ENCODE data around the gene SBNO2. TPM values are rescaled to one million over a fixed set of nuclear protein-coding genes. Genes with fewer than 3 reads are reported as not detected.
"Not testable (repeated sequence)": the region's sequence is repeated elsewhere in the genome, so short reads cannot be mapped to it uniquely, and the experiment has no call there.

The SBNO2 gene
- total RNA-seq, 1 donor from 2014 or later, result 120 TPM

DNA sequence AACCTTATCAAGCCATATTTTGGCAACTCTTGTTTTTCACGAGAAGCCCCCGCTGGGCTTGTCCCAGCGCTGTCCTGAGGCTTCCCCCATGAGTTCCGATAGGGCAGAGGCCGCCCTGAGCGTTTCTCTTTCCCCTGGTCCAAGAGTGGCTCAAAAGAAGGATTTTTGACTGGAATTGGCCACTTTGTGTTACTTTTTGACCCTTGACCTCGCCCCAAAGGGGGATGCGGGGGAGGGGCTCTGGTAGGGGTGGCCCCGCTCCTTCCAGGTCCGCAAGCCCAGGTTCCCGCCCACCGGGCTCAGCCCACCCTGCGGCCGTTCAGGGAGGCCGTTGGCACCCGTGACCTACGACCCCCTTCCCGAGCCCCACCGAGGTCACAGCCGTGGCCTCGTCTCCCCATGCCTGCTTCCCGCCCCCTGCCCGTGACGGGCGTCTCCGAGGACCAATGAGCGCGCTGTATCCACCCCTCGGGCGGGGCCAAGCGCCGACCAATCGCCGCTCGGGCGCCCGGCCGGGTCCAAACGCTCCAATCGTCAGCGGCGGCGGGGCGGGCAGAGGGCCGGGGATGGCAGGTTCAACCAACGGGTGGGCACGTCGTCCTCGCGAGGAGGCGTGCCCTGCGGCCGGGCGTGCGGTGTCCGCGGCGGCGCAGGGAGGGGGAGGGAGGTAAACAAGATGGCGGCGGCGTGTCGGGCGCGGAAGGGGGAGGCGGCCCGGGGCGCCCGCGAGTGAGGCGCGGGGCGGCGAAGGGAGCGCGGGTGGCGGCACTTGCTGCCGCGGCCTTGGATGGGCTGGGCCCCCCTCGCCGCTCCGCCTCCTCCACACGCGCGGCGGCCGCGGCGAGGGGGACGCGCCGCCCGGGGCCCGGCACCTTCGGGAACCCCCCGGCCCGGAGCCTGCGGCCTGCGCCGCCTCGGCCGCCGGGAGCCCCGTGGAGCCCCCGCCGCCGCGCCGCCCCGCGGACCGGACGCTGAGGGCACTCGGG lies 31.3 kb upstream of the SBNO2 start, which contains the start of gene STK11:
STK11 (plus strand) TSS at position 665 of the 986 bp plus-strand sequence. CDS start 1,136 bp downstream, outside the sequence.
- H3K27ac ChIP-seq, result peak within 1 kb of the TSS; percentile 80 to 84
- H3K9me3 ChIP-seq, result no peaks in the 10 kb centered on the region

DNA sequence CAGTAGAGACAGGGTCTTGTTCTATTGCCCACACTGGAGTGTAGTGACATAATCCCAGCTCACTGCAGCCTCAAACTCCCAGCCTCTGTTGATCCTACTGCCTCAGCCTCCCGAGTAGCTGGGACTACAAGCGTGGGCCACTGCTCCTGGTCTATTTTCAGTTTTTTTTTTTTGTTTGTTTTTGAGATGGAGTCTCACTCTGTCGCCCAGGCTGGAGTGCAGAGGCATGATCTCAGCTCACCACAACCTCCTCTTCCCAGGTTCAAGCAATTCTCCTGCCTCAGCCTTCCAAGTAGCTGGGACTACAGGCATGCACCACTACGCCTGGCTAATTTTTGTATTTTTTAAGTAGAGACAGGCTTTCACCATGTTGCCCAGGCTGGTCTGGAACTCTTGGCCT lies 26.5 kb upstream of the SBNO2 start:
- DNase-seq (ENCODE audit: low spot score in 2 of 2); H3K36me3 ChIP-seq; H3K9me3 ChIP-seq; H3K4me1 ChIP-seq; H3K27ac ChIP-seq; intact Hi-C loops (cut with DNase I); H3K4me3 ChIP-seq; H3K27me3 ChIP-seq: not testable (repeated sequence)

More for the DNA sequence above, 31.3 kb upstream of the SBNO2 start, which contains the start of gene STK11:
- peak within 1 kb of the TSS; percentile 71 to 95 for H3K4me3 ChIP-seq
- H3K27me3 ChIP-seq, result no peaks in the 10 kb centered on the region
- peaks cover 0 to 3% of the 10 kb centered on the region in 2 donors for H3K36me3 ChIP-seq
- H3K4me1 ChIP-seq, result peaks cover 9 to 26% of the 10 kb centered on the region in 2 donors
- TF ChIP-seq, protein P1, sequence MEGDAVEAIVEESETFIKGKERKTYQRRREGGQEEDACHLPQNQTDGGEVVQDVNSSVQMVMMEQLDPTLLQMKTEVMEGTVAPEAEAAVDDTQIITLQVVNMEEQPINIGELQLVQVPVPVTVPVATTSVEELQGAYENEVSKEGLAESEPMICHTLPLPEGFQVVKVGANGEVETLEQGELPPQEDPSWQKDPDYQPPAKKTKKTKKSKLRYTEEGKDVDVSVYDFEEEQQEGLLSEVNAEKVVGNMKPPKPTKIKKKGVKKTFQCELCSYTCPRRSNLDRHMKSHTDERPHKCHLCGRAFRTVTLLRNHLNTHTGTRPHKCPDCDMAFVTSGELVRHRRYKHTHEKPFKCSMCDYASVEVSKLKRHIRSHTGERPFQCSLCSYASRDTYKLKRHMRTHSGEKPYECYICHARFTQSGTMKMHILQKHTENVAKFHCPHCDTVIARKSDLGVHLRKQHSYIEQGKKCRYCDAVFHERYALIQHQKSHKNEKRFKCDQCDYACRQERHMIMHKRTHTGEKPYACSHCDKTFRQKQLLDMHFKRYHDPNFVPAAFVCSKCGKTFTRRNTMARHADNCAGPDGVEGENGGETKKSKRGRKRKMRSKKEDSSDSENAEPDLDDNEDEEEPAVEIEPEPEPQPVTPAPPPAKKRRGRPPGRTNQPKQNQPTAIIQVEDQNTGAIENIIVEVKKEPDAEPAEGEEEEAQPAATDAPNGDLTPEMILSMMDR (IDR thresholded peaks at IDR 0.05), result no peak
- intact Hi-C loops (cut with DNase I), result loop anchor here (1.0 kb wide), 1 partner anchor 33 kb away; the partner anchor contains the start of gene CBARP
- peak; percentile 95 to 99 for DNase-seq (ENCODE audit: low spot score in 2 of 2)

DNA sequence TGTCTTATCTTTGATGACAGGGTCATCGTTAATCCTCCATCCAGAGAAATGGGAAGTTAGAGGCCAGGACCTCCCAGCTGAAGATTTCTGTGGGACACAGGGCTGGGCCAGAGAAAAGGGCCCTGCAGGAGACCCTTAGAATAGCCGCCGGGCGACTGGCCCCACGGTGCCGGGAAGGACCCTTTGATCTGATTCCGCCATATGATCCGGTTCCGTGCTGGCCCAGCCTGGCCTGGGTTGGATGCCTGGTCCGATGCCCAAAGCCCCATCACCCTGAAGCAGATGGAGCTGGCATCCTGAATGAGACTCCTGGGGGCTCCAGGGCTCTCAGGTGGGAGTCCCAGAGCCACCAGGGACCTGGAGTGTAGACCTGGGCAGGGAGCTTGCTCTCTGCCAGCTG lies 25.5 kb upstream of the SBNO2 start:
- TF ChIP-seq, protein P1 (IDR thresholded peaks at IDR 0.05), result no peak
- Histone ChIP-seq H3K27ac (no peak overlapping the region), H3K36me3 (no peaks in the 10 kb centered on the region), H3K27me3 (no peaks in the 10 kb centered on the region), H3K4me1 (no peaks in the 10 kb centered on the region), H3K9me3 (no peaks in the 10 kb centered on the region), H3K4me3 (no peak overlapping the region)
- no peak for DNase-seq (ENCODE audit: low spot score in 2 of 2)
- intact Hi-C loops (cut with DNase I), result no loop called here

DNA sequence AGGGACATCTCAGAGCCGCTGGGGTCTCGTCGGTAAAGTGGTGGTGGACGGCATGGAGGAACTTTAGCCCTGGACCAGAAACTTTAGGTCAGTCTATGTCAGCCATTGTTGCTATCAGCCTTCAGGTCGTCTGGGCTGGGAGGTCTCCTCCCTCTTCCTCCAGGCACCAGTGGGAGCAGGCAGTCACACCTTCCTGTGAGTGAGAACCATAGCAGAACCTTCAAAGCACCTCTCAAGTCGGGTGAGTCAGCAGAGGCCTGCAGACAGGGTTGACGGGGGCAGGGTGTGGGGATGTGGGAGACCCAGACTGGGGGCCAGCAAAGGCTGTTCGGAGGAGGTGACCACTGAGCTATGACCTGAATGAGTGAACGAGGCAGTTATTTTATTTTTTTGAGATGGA lies 15.4 kb upstream of the SBNO2 start:
- H3K27me3 ChIP-seq, result no peaks in the 10 kb centered on the region
- no peak overlapping the region for H3K27ac ChIP-seq
- no peak for DNase-seq (ENCODE audit: low spot score in 2 of 2)
- H3K36me3 ChIP-seq, result no peaks in the 10 kb centered on the region
- peaks cover 0 to 3% of the 10 kb centered on the region in 2 donors for H3K4me1 ChIP-seq
- no peak overlapping the region for H3K4me3 ChIP-seq
- TF ChIP-seq, protein P1 (IDR thresholded peaks at IDR 0.05), result no peak
- intact Hi-C loops (cut with DNase I), result no loop called here
- no peaks in the 10 kb centered on the region for H3K9me3 ChIP-seq

DNA sequence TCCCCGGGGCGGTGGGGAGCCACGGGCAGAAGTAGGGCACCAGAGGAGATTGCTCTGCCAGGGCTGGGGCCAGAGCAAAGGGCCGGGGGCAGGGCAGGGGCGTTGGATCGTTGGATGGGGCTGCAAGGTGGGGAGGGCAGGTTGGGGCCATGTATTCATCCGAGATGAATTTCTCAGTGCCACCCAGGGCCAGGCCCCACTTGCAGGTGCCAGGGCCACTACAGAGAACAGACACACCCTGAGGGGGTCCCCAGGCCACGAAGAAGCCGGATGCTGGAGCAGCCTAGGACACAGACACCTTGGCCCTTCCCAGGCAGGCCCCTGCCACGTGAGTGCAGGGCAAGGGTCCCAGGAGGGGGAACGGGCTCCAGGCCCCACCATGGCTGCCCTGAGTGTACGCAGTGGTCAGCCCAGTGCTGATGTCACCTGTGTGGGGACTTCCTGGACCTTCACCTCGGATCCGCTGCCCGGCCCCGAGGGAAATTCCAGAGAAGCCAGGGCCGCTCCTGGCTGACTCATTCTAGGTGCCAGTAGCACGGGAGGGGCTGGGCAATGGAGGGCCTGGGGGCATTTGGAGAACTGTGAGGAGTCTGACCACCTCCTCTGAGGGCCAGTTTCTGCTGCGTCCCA lies 9.6 kb upstream of the SBNO2 start:
- Histone ChIP-seq H3K27ac (no peak overlapping the region), H3K9me3 (no peaks in the 10 kb centered on the region), H3K27me3 (no peaks in the 10 kb centered on the region), H3K36me3 (no peaks in the 10 kb centered on the region), H3K4me1 (peaks cover 0 to 7% of the 10 kb centered on the region in 2 donors), H3K4me3 (no peak overlapping the region)
- intact Hi-C loops (cut with DNase I), result no loop called here
- no peak for DNase-seq (ENCODE audit: low spot score in 2 of 2)
- TF ChIP-seq, protein P1 (IDR thresholded peaks at IDR 0.05), result no peak

DNA sequence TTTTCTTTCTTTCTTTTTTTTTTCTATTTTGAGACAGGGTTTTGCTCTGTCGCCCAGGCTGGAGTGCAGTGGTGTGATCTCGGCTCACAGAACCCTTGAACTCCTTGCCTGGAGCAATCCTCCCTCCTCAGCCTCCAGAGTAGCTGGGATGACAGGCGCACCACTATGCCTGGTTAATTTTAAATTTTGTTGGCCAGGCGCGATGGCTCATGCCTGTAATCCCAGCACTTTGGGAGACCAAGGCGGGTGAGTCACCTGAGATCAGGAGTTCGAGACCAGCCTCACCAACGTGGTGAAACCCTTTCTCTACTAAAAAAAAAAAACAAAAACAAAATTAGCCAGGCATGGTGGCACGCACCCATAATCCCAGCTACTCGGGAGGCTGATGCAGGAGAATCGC lies 8.7 kb upstream of the SBNO2 start:
- Histone ChIP-seq H3K9me3 (no peaks in the 10 kb centered on the region), H3K4me3 (no peak overlapping the region), H3K4me1 (peaks cover 0 to 10% of the 10 kb centered on the region in 2 donors), H3K27me3 (no peaks in the 10 kb centered on the region), H3K27ac (no peak overlapping the region), H3K36me3 (no peaks in the 10 kb centered on the region)
- intact Hi-C loops (cut with DNase I), result no loop called here
- TF ChIP-seq, protein P1 (IDR thresholded peaks at IDR 0.05), result no peak
- DNase-seq (ENCODE audit: low spot score in 2 of 2), result no peak
